ENCODE data around the gene TRIM36.

The TRIM36 gene

DNA sequence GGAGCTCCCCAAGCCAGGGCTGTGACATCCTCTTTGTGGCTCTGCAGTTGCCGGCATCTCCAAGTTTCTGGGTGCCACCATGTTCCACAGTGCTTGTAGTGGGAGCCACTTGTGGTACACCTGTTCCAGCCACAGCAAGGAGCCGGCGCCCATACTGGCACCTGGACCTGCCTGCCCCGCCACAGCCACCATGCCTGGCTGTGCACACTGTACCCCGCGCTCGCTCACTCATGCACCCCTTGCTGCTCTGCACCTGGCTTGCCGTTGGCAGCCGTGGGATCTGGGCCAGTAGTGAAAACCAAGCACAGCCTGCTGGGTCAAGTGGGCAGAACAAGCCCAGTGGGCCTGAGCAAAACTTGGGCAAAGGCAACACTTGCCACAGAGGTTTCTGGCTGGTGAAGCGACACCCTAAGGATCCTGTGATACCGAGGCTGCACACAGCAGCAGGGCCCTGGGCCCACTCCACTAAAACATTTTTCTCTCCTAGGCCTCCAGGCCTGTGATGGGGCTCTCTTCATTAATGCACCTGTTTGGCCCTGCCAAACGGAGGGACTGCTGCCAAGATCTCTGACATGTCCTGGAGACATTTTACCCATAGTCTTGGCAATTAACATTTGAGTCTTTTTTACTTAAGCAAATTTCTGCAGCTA is 2.8 kb downstream of the TRIM36 start:
- DNase-seq, result no peak

DNA sequence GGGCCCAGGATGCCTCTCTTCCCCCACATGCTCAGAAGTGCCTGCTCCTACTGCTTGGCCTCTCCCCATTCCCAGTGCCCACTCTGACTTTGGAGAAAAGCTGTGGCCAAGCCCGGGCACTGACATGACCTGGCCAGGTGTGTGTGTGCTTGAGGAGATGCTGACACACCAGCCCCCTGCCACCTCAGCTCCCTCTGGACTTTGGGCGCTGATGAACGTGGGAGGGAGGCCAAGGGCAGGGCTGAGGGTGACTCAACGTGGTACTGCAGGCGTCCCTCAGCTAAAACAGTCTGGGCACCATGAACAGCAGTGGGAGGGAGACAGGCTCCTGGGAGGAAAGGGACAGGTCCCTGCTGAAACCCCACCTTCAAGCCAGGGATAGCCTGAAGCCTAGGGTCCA is 3.9 kb downstream of the TRIM36 start:
- DNase-seq, result no peak

DNA sequence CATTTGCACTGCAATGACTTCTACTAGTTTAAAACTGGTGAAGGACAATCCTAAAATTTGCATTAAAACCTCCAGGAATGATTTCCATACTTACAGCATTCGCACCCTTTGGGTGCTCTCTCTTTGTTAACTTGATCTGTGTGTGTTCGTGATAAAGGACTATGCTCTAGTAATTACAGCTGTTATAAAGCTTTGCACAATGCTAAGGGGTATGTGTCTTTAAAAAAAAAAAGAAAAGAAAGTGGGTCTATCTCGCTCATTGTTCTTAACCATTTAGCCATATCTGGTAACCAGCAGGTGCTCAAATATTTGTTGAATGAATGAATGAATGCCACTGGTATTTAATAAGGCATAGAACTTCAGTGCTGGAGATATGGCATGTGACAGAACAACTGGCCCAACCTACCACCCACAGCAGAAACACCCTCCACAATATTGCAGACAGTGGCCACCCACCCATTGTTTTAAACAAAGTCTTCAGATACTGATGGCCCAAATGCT is 8.7 kb downstream of the TRIM36 start:
- no peak for DNase-seq

DNA sequence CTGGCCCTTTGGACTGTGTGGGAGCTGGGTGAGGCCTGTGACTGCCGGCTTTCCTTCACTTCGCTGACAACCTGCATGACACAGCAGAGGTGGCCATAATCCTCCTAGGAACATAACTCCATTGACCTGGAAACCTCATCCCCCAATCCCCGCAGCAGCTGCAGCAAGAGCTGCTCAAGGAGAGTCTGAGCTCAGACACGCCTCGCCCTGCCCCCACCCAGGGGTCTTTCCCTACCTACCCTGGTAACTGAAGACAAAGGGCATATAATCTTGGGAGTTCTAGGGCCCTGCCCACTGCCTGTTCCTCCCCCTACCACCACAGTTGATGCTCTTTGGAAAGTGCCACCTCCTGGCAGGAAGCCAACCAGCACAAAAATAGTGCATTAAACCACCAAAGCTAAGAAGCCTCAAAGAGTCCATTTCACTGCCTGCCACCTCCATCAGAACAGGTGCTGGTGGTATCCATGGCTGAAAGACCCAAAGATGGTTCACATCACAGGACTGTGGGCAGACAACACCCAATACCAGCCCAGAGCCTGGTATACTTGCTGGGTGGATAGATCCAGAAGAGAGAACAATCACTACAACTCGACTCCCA is 18.4 kb downstream of the TRIM36 start:
- DNase-seq, result no peak

DNA sequence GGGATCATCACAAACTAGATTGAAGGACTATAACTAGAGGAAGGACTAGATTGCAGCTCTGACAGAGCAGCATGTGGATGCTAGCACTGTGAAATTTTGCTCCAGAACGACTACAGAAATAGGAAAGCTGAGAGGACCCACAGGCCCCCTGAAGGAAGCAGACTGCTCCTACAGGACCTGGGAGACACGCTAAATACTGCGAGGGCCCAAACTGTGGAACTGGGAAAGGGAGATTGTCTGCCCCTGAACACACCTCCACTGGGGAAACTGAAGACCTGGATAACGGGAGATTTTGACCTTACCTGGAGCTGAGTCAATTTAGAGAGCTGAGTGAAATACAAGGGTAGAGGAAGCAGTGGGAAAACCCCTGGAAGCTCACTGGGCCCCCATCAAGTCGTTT is 19.2 kb downstream of the TRIM36 start:
- no peak for DNase-seq

DNA sequence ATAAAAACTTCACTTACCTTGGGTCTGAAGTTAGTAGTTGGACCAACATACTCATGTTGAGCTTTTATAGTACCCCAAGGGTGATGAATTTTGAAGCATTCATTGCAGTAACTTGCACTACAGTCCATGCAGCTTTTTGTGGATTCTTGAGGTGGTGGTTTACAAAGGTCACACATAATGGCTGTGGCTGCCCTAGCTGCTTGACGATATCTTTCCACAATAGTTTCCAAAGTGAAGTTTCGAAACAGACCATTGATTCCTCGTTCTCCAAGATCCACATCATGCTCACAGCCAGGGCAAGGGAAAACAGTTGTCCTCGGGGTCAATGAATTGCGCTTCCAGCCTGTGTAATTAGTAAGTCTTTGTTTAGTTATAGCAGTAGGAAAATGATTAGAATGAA is 22.7 kb downstream of the TRIM36 start:
- no peak for DNase-seq

DNA sequence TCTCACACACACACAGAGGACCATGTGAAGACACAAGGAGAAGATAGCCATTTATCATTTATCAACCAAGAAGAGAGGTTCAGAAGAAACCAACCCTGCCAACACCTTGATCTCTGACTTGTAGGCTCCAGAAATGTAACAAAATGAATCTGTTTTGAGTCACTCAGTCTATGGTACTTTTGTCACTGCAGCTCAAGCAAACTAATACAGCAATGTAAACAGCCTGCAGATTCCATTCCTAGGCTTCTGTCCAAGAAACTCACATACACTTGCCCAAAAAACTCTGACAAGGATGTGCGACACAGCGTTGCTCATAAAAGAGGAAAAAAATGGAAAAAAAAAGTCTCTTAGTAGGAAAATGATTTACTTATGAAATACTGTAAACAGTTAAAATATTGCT is 33.4 kb downstream of the TRIM36 start:
- DNase-seq, result no peak

DNA sequence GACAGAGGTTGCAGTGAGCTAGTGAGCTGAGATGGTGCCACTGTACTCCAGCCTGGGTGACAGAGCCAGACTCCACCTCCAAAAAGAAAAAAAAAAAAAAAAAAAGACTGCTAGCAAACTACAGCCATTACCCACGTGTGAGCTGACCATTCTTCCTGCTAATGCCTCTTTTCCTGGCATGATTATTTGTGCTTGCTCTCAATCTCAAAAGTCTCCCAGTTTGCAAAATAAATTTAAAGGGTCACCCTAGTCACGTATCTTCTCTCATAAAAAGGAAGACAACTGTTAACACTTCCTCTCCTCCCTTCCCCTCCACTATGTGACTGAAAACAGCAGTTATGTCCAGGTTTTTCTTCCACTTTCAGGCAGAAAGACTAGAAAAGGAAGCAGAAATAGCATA is 37.2 kb downstream of the TRIM36 start:
- no peak for DNase-seq

DNA sequence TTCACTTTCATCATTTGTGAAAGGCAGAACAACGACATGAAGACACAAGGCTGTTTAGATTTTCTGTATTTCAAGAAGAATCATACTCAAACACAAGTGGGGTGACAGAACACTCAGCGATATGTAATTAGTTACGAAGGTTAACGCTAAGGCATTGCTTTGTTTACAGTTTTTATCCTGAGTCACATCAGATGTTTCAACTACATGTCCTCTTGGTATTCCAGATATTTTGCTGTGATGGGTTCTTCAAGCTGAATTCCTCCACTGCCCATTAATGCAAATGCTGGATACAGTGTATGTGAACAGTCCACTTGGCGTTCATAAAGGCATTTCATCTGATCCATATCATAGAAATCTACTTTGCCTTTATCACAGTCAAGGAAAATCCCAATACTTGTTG is 43.4 kb downstream of the TRIM36 start:
- DNase-seq, result no peak

DNA sequence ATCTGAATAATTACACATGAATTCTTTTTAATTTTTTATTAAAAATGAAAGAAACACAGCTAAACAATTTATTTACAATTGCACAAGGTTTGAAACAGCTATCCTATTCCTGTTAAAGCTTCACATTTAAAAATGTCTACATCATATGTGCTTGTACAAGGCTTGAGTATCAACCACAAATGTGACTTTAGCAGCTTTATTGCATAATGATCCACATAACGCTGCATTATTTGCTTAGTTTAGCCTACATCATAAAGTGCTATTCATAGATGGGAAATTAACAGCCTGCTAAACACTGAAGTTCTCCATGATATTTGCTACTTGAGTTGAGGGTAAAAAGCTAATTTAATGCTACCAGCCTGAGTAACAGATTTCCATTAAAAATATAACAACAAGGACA is 45.0 kb downstream of the TRIM36 start:
- DNase-seq, result no peak

DNA sequence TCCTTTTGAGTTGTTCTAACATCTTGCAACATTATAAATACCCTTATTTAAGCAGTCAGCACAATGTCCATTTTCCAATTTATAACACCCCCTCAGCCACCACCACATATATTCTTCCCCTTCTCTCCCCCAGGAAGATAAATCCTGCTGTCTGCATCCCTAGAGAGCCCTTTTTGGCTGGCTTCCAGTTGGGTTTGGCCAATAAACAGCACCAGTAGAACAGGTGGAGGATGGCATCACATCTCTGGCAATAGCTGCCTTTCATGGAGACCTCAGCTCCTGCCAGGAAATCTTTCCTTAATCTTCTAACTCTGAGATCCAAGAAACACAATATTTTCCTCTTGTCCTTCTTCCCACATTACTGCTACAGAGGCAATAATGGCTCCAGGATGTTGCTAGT is 53.7 kb downstream of the TRIM36 start:
- no peak for DNase-seq

DNA sequence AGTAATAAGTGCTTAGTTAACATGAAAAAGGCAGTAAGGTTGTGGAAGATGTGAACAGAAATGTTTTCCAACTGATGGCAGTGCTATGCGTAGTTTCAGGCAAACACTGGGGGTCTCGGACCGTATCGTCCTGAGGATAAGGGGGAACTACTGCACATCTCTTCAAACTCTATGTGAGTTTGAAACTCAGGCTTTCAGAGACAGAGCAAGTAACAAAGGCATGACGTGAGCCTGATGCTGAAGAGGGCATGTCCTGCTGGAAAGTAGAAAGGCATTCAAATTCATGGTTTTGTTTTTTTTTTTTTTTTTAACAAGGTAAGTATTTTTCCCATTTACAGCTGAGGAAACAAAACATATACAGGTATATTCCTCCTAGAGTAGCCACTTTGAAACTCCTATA is 59.9 kb downstream of the TRIM36 start:
- no peak for DNase-seq

DNA sequence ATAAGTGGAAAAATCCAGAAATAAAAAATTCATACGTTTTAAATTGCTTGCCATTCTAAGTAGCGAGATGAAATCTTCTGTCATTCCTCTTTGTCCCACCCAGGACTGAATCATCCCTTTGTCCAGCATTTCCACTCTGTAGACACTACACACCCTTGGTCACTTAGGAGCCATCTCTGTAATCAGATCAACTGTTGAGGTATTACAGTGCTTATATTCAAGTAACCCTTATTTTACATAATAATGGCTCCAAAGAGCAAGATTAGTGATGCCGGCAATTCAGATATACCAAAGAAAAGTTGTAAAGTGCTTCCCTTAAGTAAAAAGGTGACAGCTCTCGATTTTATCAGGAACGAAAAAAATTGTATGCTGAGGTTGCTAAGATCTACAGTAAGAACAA is 60.4 kb downstream of the TRIM36 start:
- DNase-seq, result no peak

DNA sequence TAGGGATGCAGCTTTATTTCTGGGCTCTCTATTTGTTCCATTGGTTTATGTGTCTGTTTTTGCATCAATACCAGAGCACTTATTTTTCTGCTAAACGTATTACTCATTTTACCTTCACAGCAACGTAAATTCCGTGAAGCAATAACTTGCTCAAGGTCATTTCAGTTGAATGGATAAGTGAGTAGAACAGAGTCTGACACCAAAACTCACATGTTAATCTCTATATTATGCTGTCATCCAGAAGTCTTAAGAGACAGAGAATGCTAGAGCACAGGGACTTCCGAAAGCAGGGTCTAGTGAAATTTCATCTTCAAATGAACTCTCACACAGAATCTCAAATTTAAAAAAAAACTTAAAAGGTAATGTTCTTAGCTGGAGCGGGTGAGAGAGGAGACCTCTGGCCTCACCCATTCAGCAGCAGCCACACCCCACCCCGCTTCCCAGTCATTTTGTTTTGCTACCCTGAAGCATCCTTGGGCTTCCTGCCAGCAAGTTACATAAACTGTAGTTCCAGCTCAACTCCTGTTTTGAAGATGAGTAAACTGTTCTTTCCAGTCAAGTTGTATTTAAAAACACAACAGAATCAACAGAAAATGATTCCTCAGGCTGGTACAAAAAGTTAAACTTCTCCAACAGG is 69.3 kb downstream of the TRIM36 start:
- DNase-seq, result no peak

DNA sequence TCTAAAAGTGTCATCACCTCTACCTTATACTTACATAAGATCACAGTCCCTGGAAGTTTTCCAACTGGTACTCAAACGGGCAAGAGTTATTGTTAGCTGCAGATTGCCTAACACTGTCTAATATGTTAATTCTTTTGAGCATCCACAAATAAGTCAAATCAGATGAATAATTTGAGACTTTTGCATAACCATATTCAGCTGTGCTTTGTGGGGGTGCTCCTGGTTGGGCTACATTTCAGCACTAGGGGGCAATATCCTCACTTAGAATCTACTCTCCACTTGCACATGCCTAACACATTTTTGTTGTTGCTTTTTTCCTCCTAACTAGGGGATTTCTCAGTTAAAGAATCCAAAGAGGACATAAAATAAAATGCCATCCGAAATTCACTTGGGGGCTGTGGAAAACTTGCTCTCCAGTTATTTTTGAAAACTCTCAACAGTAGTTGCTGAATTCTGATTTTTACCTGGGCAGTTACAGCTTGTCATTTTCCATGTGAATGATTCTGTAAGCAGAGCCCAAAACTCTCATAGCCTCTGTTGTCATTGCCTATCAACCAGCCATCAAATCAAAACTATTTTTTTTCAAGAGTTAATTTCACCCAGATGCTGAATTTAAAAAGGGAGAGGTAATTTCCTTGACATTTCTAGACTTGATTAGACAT is 71.5 kb downstream of the TRIM36 start:
- no peak for DNase-seq

DNA sequence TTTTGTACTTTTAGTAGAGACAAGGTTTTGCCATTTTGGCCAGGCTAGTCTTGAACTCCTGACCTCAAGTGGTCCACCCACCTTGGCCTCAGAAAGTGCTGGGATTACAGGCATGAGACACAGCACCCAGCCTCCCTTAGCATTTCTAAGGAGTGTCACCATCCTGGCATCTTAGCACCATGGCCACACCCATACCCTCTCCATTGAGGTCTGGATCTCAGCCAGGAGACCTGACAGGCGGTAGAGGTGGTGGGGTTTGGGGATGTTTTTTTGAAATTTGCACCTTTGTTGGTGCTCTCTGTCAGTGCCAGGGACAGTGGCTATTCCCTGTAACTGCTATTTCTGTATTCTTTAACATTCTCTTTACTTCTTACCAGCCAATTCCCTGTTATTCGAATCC is 72.5 kb downstream of the TRIM36 start:
- DNase-seq, result no peak

DNA sequence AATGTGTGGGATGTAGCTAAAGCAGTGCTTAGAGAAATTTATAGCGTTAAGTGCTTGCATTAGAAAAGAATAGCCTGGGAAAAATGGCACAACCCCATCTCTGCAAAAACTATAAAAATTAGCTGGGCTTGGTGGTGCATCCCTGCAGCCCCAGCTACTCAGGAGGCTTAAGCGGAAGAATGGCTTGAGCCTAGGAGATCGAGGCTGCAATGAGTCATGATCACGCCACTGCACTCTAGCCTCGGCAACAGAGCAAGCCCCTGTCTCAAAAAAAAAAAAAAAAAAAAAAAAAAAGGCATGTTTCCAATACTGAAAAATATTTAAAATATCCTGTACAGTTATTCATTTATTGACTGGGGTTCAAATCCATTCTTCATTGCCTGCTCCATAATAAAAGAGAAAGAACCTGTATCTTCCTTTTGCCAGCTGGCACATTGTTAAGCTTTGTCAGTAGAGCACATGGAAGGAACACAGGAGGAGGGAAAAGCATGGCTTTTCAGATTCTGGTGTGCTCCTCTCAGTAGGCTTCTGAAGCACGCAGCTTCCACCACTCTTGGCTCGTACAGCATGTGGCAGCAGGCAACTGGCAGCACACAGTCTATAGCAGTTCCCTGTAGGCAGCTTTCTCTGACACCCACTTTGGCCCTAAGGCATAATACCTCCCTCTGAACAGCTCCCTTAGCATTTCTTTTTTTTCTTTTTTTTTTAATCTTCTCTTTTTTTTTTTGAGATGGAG is 73.5 kb downstream of the TRIM36 start:
- DNase-seq, result no peak

DNA sequence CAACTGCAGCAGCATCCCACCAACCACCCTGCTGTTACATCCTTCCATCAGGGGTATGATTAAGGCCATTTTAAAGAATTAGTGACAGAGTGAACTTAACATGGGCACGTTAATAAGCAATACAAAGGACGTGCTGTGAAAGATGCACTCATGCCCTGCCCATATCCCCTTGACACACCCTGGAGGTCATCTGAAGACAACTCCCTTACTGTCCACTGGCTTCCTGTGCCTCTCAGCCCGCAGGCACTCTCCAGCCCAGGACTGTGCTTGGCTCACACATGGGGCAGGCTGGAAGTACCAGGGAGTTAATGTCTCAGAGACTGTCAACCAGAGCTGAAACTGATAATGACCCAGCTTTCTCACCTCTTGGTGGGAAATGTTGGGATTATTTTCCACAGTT is 81.8 kb downstream of the TRIM36 start:
- no peak for DNase-seq

DNA sequence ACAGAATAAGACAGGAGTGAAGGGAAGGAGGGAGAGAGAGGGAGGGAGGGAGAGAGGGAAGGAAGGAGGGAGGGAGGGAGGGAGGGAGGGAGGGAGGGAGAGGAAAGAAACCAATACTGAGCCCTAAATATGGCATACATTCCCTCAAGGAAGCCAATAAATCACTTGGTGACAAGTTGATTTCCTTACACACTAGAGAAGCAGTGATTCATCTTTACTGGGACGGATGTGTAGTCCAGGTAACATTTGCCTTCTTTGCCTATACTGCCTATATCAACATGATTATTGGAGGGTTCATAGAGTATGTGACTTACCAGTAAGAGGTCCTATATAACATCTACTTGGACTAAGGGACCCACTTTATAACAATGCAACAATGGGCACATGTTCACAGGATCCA is 83.2 kb downstream of the TRIM36 start:
- no peak for DNase-seq

DNA sequence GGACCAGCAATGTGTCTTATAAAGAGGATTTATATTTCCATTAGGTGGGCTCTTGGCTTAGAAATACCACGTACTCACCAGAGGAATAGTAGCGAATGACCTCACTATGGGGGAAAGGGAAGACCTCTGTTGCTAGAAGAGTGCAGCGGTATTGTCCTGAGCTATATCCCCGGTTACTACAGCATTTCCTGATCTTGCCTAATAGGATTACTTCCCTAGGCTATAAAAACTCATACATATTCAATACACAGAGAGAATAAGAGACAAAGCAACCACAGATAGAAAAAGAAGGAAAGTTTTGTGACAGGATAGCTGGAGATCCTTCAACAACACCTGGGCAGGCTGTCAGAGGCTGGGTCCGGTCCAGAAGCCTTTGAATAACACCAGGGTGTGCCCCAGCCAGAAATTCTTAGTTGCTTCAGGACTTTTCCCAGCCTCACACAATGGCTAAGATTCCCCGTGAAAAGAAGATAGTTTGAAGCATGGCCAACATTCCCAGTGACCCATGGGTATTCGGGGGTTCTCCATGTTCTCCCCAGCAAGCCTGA is 85.4 kb downstream of the TRIM36 start:
- DNase-seq, result no peak

DNA sequence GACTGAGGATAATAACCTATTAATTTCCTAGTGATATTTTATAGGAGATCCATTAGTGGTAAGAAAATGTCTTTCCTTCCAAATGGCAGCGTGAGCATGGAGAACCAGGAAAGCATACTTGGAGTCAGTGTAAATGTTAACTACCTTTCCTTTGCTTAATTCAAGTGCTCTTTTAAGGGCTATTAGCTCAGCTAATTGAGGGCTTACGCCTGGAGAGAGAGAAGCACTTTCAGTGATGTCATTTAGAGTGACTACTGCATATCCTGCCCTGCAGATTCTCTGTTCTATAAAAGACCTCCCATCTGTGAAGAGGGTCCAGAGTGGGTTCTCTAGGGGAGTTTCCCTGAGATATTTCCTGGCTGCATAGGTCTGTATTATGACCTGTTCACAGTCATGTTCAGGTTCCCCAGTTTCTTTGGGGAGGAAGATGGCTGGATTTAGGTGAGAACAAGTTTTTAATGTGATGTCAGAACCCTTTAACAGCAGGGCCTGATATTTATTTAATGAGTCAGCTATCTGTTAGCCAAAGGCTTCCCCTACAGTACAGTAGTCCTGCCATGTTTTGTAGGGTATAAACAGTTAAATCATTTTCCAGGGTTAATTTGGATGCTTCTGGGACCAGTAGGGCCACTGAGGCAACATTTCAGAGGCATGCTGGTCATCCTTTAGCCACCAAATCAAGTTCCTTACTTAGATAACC is 89.6 kb downstream of the TRIM36 start:
- no peak for DNase-seq

Data from cortex of kidney (tissue), 1 donor.